Activated CD4-positive, alpha-beta T cell treated with anti-CD3 and anti-CD28 coated beads for 36 hours (primary cell): ENCODE results near the gene MTRF1. TPM values are rescaled to one million over a fixed set of nuclear protein-coding genes. Genes with fewer than 3 reads are reported as not detected.
"Not testable (repeated sequence)": the region's sequence is repeated elsewhere in the genome, so short reads cannot be mapped to it uniquely, and the experiment has no call there.

Experiments used
- ATAC-seq: fragments of 200-7000 bp; cut with Tn5 transposase; one replicate; pipeline ENCODE4 v1.10.0; 2021; ENCODE audit warnings: mild to moderate bottlenecking, moderate library complexity
- CTCF ChIA-PET: fragments of 350-600 bp; sonication (Branson Sonifier 250); formaldehyde crosslinking; loops from one replicate; lab custom pipeline; 2021; ENCODE audit warnings: antibody characterized with exemption; lab: Charles Lee
- POLR2A ChIA-PET: fragments of 350-600 bp; sonication (Branson Sonifier 250); formaldehyde crosslinking; loops from one replicate; lab custom pipeline; 2021; ENCODE audit warnings: antibody characterized with exemption, inconsistent platforms; lab: Charles Lee
- DNase-seq: peaks from one replicate; pipeline ENCODE4 v3.0.0-alpha.2; 2020
- H3K27ac Mint-ChIP-seq: one replicate; pipeline ENCODE4 v1.8.0; 2021; ENCODE audit warnings: mixed read lengths
- H3K27me3 Mint-ChIP-seq: one replicate; pipeline ENCODE4 v1.8.0; 2021; ENCODE audit warnings: mixed read lengths
- H3K36me3 Mint-ChIP-seq: one replicate; pipeline ENCODE4 v1.8.0; 2021; ENCODE audit warnings: low read depth, mixed read lengths
- H3K4me1 Mint-ChIP-seq: one replicate; pipeline ENCODE4 v1.8.0; 2021; ENCODE audit warnings: mixed read lengths
- H3K4me3 Mint-ChIP-seq: one replicate; pipeline ENCODE4 v1.8.0; 2021; ENCODE audit warnings: mild to moderate bottlenecking, moderate library complexity, mixed read lengths
- H3K9me3 Mint-ChIP-seq: one replicate; pipeline ENCODE4 v1.8.0; 2021; ENCODE audit warnings: low read depth, mixed read lengths
- intact Hi-C, 2 experiments: fragments of 100-400 bp; cut with DNase I in 1 of 2; cut with micrococcal nuclease in 1 of 2; formaldehyde crosslinking; loops; one replicate each; pipeline versions ENCODE4 v1.14.2 to v1.15.1; 2022 to 2024; cut with DNase I, micrococcal nuclease
- total RNA-seq, 2 experiments: library from RNA; stranded (reverse); gene quantifications; one replicate each; pipeline ENCODE4 v1.2.3, GENCODE V29; 2021

The MTRF1 gene
- total RNA-seq, 2 experiments from 2014 or later, result 19.7 to 22.1 TPM

DNA sequence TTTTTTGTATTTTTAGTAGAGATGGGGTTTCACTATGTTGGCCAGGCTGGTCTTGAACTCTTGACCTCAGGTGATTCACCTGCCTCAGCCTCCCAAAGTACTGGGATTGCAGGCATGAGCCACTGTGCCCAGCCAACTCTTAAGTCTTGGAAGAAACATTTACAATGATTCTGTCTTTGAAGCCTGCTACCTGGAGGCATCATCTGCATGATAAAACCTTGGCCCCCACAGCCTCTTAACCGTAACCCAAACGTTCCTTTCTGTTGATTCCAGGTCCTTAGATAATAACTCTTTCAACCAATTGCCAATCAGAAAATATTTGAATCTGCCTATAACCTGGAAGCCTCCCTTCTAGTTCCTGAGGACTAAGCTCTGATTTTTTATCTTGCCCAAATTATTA is 15.8 kb upstream of the MTRF1 start:
- CTCF ChIA-PET, result interaction anchor here (0.6 to 1.3 kb wide), 2 partner anchors 34 to 327 kb away, joined by 3 read pairs; no protein-coding TSS in a partner anchor
- POLR2A ChIA-PET, result not testable (repeated sequence)

DNA sequence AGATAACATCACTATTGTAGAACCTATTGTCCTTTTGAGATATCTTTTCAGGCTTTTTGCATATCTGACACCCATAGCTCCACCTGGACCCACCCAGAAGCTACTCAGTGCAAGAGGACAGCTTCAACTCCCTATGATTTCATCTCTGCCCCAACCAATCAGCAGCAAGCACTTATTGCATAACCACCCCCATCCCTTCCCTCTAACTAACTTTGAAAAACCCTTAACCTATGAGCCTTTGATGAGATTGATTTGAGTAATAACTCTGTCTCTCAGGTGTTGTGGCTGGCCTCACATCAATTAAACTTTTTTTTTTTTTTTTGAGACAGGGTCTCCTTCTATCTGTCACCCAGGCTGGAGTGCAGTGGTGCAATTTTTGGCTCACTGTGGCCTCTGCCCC is 13.4 kb upstream of the MTRF1 start:
- Mint-ChIP-seq H3K4me3 (no peak overlapping the region), H3K36me3 (peaks cover 3% of the 10 kb centered on the region), H3K4me1 (peaks cover 14% of the 10 kb centered on the region), H3K9me3 (peaks cover 3% of the 10 kb centered on the region), H3K27me3 (no peaks in the 10 kb centered on the region), H3K27ac (no peak overlapping the region)
- intact Hi-C loops, result no loop called here
- ChIA-PET CTCF (interaction anchor here (1.0 kb wide), 1 partner anchor 15 kb away, joined by 3 read pairs; no protein-coding TSS in a partner anchor), POLR2A (no interaction called here)
- peak; percentile 13 for DNase-seq
- peak; percentile 39 for ATAC-seq

More for the DNA sequence above, 15.8 kb upstream of the MTRF1 start:
- H3K4me1 Mint-ChIP-seq, intact Hi-C loops, DNase-seq, H3K4me3 Mint-ChIP-seq, H3K27me3 Mint-ChIP-seq, H3K9me3 Mint-ChIP-seq, ATAC-seq, H3K27ac Mint-ChIP-seq, H3K36me3 Mint-ChIP-seq: not testable (repeated sequence)

DNA sequence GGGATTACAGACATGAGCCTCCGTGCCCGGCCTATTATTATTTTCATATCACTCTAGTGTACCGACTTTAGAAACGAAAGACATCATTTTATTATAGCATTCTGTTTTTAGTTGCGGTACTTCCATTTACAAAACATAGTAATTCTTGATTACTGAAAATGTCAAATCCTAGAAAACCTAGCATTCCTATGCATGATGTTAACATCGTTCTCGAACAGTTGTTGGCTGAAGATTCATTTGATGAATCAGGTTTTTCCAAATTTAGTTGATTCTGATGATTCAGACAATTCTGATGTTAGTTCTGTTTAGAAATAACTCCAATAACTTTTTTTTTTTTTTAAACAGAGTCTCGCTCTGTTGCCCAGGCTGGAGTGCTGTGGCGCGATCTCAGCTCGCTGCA is 11.5 kb upstream of the MTRF1 start:
- Mint-ChIP-seq H3K27me3 (no peaks in the 10 kb centered on the region), H3K36me3 (peaks cover 10% of the 10 kb centered on the region)
- CTCF ChIA-PET, result no interaction called here

GRCh38 chr13:41273831-41274441 is 10.6 kb upstream of the MTRF1 start:
- Mint-ChIP-seq H3K36me3 (peaks cover 10% of the 10 kb centered on the region), H3K4me1 (peaks cover 24% of the 10 kb centered on the region), H3K27ac (no peak overlapping the region), H3K4me3 (no peak overlapping the region), H3K9me3 (peaks cover 10% of the 10 kb centered on the region), H3K27me3 (no peaks in the 10 kb centered on the region)
- ATAC-seq (no peak), DNase-seq (no peak)
- ChIA-PET CTCF (interaction anchor here (1.0 kb wide), 2 partner anchors 9 to 19 kb away, joined by 3 read pairs; no protein-coding TSS in a partner anchor), POLR2A (interaction anchor here (0.6 kb wide), 1 partner anchor 88 kb away, joined by 9 read pairs; no protein-coding TSS in a partner anchor)
- intact Hi-C loops, result no loop called here

More for the DNA sequence above, 11.5 kb upstream of the MTRF1 start:
- no peak for DNase-seq
- intact Hi-C loops, result no loop called here
- Mint-ChIP-seq H3K9me3 (peaks cover 8% of the 10 kb centered on the region), H3K4me3 (no peak overlapping the region), H3K27ac (no peak overlapping the region), H3K4me1 (peaks cover 24% of the 10 kb centered on the region)
- no peak for ATAC-seq
- POLR2A ChIA-PET, result no interaction called here

DNA sequence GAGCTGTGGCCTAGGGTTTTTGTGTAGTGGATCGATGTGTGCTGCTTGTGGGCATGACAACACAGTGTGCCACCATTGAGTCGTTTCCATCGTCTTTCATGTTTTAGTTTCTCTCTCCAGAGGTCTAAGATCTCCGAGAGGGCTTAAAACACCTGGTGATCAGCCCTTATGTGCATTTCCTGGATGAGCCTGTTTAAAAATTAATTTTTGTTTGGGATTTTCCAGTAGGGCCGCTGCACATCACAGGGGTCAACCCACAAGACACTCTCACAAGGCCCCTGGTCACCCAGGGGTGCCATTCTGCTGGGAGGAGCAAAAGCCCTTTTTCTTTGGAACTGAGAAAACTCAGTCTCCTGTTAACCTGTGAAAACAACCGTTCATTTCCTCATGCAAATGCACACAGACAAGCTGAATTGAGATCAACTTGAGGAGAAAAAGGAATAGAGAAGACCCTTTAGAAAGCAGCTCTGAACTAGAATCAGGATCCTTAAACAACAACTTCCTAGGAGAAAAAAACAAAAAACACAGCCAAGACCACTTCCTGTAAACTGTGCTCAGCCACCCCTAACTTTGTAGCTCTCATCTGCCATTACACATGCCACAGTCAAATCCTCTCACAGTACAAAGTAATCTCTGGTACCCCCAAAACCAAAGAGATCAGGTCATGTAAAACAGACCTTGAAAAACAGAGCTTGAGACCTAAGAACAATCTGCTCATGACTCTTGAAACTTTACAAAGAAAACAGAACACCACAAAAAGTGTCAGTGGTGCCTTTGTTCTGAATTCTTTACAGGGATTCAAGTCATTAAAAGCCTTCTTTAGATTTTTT is 8.3 kb upstream of the MTRF1 start:
- Mint-ChIP-seq H3K9me3 (peaks cover 17% of the 10 kb centered on the region), H3K4me1 (peaks cover 17% of the 10 kb centered on the region), H3K4me3 (no peak overlapping the region), H3K27me3 (no peaks in the 10 kb centered on the region), H3K36me3 (peaks cover 11% of the 10 kb centered on the region), H3K27ac (peak overlapping the region; percentile 81)
- peak; percentile 83 for ATAC-seq
- peak; percentile 16 for DNase-seq
- intact Hi-C loops, result no loop called here
- ChIA-PET POLR2A (interaction anchor here (0.9 kb wide), 1 partner anchor 11 kb away, joined by 6 read pairs; no protein-coding TSS in a partner anchor), CTCF (interaction anchor here (1.1 to 1.3 kb wide), 2 partner anchors 15 to 17 kb away, joined by 3 to 7 read pairs; no protein-coding TSS in a partner anchor)

GRCh38 chr13:41268764-41269163 is 5.4 kb upstream of the MTRF1 start:
- POLR2A ChIA-PET, result no interaction called here
- ATAC-seq, result no peak
- peaks cover 11% of the 10 kb centered on the region for H3K36me3 Mint-ChIP-seq
- no peak overlapping the region for H3K4me3 Mint-ChIP-seq
- CTCF ChIA-PET, result interaction anchor here (0.6 kb wide), 1 partner anchor 254 kb away, joined by 4 read pairs; no protein-coding TSS in a partner anchor
- H3K27me3 Mint-ChIP-seq, result no peaks in the 10 kb centered on the region
- H3K27ac Mint-ChIP-seq, result no peak overlapping the region
- peaks cover 17% of the 10 kb centered on the region for H3K9me3 Mint-ChIP-seq
- no peak for DNase-seq
- intact Hi-C loops, result no loop called here
- H3K4me1 Mint-ChIP-seq, result peaks cover 16% of the 10 kb centered on the region

DNA sequence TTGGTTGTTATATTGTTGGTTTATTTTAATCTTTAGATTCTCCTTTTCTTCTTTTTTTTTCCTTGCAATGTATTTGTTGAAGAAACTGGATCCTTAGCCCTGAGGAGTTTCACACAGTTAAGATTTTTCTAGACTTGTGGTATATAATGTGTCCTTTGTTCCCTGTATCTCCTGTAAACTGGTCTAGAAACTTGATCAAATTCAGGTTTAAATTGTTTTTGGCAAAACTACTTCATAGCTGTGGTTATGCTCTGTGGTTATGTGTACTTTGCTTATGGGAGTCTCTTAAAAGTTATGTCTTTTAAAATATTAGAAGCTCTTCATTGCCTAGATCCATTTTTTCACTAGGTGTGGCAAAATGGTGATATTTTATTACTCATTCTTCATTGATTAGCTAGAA is 3.7 kb upstream of the MTRF1 start:
- intact Hi-C loops, result no loop called here

DNA sequence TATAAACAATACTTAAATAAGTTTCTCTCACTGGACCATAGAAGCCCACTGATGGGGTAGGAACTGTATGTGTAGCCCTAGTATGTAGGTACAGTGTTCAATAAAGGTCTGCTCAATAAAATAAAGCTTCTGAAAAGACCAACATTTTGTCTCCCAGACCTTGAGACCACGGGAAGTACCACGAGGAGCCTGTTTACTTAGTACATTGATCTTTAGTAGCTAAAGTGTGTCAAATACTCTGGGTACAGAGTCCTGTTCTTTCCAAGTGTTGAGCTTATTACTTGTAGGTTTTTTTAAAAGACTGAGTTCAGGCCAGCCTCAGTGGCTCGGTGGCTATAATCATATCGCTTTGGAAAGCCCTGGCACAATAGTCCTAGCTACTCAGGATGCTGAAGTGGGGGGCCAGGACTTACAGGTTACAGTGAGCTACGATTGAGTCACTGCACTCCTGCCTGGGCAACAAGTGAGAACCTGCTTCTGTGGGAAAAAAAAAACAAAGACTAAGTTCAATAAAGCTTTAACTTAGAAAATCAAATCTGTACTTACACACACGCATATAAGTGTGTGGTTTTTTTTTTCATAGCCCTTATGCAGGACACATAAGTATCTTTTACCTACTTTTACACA is 3.4 kb downstream of the MTRF1 start:
- intact Hi-C loops, result loop anchor here in 1 of 2 experiments (5.0 kb wide), 2 partner anchors 338 to 1012 kb away; partner anchors contain the start of gene AKAP11
- H3K36me3 Mint-ChIP-seq, result peaks cover 44% of the 10 kb centered on the region
- ATAC-seq, result no peak
- H3K4me1 Mint-ChIP-seq, result peaks cover 21% of the 10 kb centered on the region
- no peaks in the 10 kb centered on the region for H3K27me3 Mint-ChIP-seq
- H3K4me3 Mint-ChIP-seq, result no peak overlapping the region
- H3K27ac Mint-ChIP-seq, result no peak overlapping the region
- ChIA-PET CTCF (interaction anchor here (0.7 kb wide), 1 partner anchor 1356 kb away, joined by 3 read pairs; no protein-coding TSS in a partner anchor), POLR2A (interaction anchor here (0.5 to 0.6 kb wide), 2 partner anchors 10 to 175 kb away, joined by 3 to 4 read pairs; no protein-coding TSS in a partner anchor)
- no peaks in the 10 kb centered on the region for H3K9me3 Mint-ChIP-seq
- DNase-seq, result no peak

More for the DNA sequence above, 3.7 kb upstream of the MTRF1 start:
- H3K27me3 Mint-ChIP-seq, result no peaks in the 10 kb centered on the region
- H3K4me3 Mint-ChIP-seq, result no peak overlapping the region
- no peak for DNase-seq
- H3K36me3 Mint-ChIP-seq, result peaks cover 11% of the 10 kb centered on the region
- H3K27ac Mint-ChIP-seq, result no peak overlapping the region
- peaks cover 16% of the 10 kb centered on the region for H3K4me1 Mint-ChIP-seq
- CTCF ChIA-PET, result interaction anchor here (0.5 to 0.7 kb wide), 2 partner anchors 190 to 1094 kb away, joined by 3 read pairs; no protein-coding TSS in a partner anchor
- ATAC-seq, result no peak
- peaks cover 16% of the 10 kb centered on the region for H3K9me3 Mint-ChIP-seq
- POLR2A ChIA-PET, result no interaction called here

- peaks cover 21% of the 10 kb centered on the region for H3K4me1 Mint-ChIP-seq
- no peaks in the 10 kb centered on the region for H3K27me3 Mint-ChIP-seq
- intact Hi-C loops, result no loop called here
- ATAC-seq, result no peak
- CTCF ChIA-PET, result no interaction called here
- POLR2A ChIA-PET, result no interaction called here
- no peak overlapping the region for H3K27ac Mint-ChIP-seq
- DNase-seq, result no peak
- H3K4me3 Mint-ChIP-seq, result no peak overlapping the region
- H3K9me3 Mint-ChIP-seq, result no peaks in the 10 kb centered on the region
- peaks cover 62% of the 10 kb centered on the region for H3K36me3 Mint-ChIP-seq
Observed at GRCh38 chr13:41257535-41257934, 5.8 kb downstream of the MTRF1 start.

GRCh38 chr13:41254902-41255301 is 8.5 kb downstream of the MTRF1 start:
- no peak for ATAC-seq
- H3K27me3 Mint-ChIP-seq, result no peaks in the 10 kb centered on the region
- peaks cover 28% of the 10 kb centered on the region for H3K4me1 Mint-ChIP-seq
- peaks cover 72% of the 10 kb centered on the region for H3K36me3 Mint-ChIP-seq
- ChIA-PET POLR2A (no interaction called here), CTCF (interaction anchor here (0.8 to 1.0 kb wide), 3 partner anchors 16 to 23 kb away, joined by 3 to 7 read pairs (median 4); no protein-coding TSS in a partner anchor)
- H3K4me3 Mint-ChIP-seq, result no peak overlapping the region
- H3K9me3 Mint-ChIP-seq, result no peaks in the 10 kb centered on the region
- H3K27ac Mint-ChIP-seq, result no peak overlapping the region
- intact Hi-C loops, result no loop called here
- DNase-seq, result no peak

DNA sequence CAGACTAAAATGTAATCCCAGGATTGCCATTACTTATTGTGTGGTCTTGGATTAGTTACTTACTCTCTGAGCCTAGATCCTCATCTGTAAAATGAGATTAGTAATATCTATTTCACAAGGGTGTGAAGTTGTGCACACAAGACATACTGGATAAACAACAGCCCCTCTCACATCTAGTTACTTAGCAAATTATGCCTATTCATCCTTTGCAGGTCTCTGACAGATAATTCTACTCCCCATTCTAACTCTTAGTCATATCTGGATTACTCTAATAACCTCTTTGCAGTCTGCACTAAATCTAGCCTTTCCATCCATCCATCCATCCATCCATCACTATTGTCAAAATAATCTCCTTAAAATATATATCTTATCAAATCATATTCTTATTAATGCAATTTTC is 12.4 kb downstream of the MTRF1 start:
- ChIA-PET POLR2A (interaction anchor here (0.7 kb wide), 1 partner anchor 10 kb away, joined by 3 read pairs; no protein-coding TSS in a partner anchor), CTCF (interaction anchor here (0.6 kb wide), 1 partner anchor 63 kb away, joined by 3 read pairs; no protein-coding TSS in a partner anchor)
- Mint-ChIP-seq H3K27ac (no peak overlapping the region), H3K27me3 (no peaks in the 10 kb centered on the region), H3K36me3 (peaks cover 58% of the 10 kb centered on the region), H3K4me3 (no peak overlapping the region), H3K4me1 (peaks cover 10% of the 10 kb centered on the region), H3K9me3 (no peaks in the 10 kb centered on the region)
- intact Hi-C loops, result no loop called here
- DNase-seq (no peak), ATAC-seq (no peak)
